Panc1 (cell line): ENCODE measurements around the gene POLR1G. TPM values are rescaled to one million over a fixed set of nuclear protein-coding genes. Genes with fewer than 3 reads are reported as not detected.

Experiments used
- ATAC-seq: fragments of 200-7000 bp; cut with Tn5 transposase; 2 replicates; pipeline ENCODE4 v1.9.1; 2020; ENCODE audit warnings: mild to moderate bottlenecking, moderate library complexity
- BruUV-seq: library from RNA; stranded (reverse); fragments of 400-500 nt; replicated peaks from 2 replicates; lab custom pipeline; 2021; lab: Mats Ljungman, UMichigan
- CTCF ChIA-PET: fragments of 300-600 bp; sonication (Branson Sonifier 250); formaldehyde crosslinking; loops from one replicate; lab custom pipeline; 2022; ENCODE audit warnings: antibody characterized with exemption; lab: Charles Lee
- POLR2A ChIA-PET: fragments of 300-600 bp; sonication (Branson Sonifier 250); formaldehyde crosslinking; loops from one replicate; lab custom pipeline; 2022; ENCODE audit warnings: antibody characterized with exemption; lab: Charles Lee
- DNase-seq: peaks from one replicate; pipeline ENCODE4 v3.0.0-alpha.2; 2010; ENCODE audit warnings: low read depth, low spot score
- H3K27ac ChIP-seq: 2 replicates; pipeline ENCODE4 v1.5.1; 2011; ENCODE audit warnings: mild to moderate bottlenecking, low read length, inconsistent platforms
- H3K27me3 ChIP-seq: fragments of 200-500 bp; sonication (Bioruptor generic); 2 replicates; pipeline ENCODE4 v1.6.0; 2014; ENCODE audit warnings: low read length, inconsistent platforms; ENCODE audit not compliant: control insufficient read depth, insufficient read depth
- H3K36me3 ChIP-seq: fragments of 200-500 bp; sonication (Bioruptor generic); 2 replicates; pipeline ENCODE4 v1.5.1; 2014; ENCODE audit warnings: inconsistent platforms, mild to moderate bottlenecking, low read length, moderate library complexity; ENCODE audit not compliant: control insufficient read depth, insufficient read depth
- H3K4me1 ChIP-seq: 2 replicates; pipeline ENCODE4 v1.5.1; 2011; ENCODE audit warnings: inconsistent platforms, mild to moderate bottlenecking, low read length, moderate library complexity; ENCODE audit not compliant: control insufficient read depth, insufficient read depth
- H3K4me3 ChIP-seq, 2 experiments: 2 replicates each; pipeline ENCODE4 v1.5.1; 2011 to 2012; ENCODE audit warnings: low read depth in 2 of 2, low read length in 2 of 2, mild to moderate bottlenecking in 2 of 2, inconsistent platforms in 1 of 2, moderate library complexity in 1 of 2
- H3K9me3 ChIP-seq: fragments of 200-500 bp; sonication (Bioruptor generic); 2 replicates; pipeline ENCODE4 v1.5.1; 2014; ENCODE audit warnings: low read depth, mild to moderate bottlenecking, inconsistent platforms, low read length, moderate library complexity; ENCODE audit not compliant: control insufficient read depth, insufficient read depth
- POLR2AphosphoS5 ChIP-seq: IDR thresholded peaks from 2 replicates; pipeline ENCODE4 v1.6.1; 2012; ENCODE audit warnings: mild to moderate bottlenecking, low read depth, low read length, moderate library complexity
- SIN3A ChIP-seq: IDR thresholded peaks from 2 replicates; pipeline ENCODE4 v1.6.1; 2012; ENCODE audit warnings: low read depth, mild to moderate bottlenecking, low read length, moderate library complexity, borderline replicate concordance; ENCODE audit not compliant: insufficient read depth
- TCF7L2 ChIP-seq: IDR thresholded peaks from 2 replicates; pipeline ENCODE4 v1.6.1; 2011; ENCODE audit warnings: mild to moderate bottlenecking, low read depth, low read length, inconsistent platforms
- in situ Hi-C: cut with HindIII; loops from 2 replicates; pipeline ENCODE4 v1.10.0; 2016; ENCODE audit warnings: low sequenced_read_pairs, low pct_unique_long_range_greater_than_20kb
- intact Hi-C: fragments of 100-400 bp; cut with micrococcal nuclease; formaldehyde crosslinking; loops from one replicate; pipeline ENCODE4 v1.10.0; 2022; ENCODE audit not compliant: unreplicated experiment
- total RNA-seq: library from RNA; stranded (reverse); gene quantifications from one replicate; pipeline ENCODE4 v1.2.1, GENCODE V29; 2021; ENCODE audit not compliant: unreplicated experiment
- TF ChIP-seq, protein P1 (sequence below): fragments of 450-650 bp; IDR thresholded peaks from 2 replicates; pipeline ENCODE4 v1.5.1; 2017; ENCODE audit warnings: mild to moderate bottlenecking
- TF ChIP-seq, protein P2 (sequence below), 2 experiments: IDR thresholded peaks; 2 replicates each; pipeline ENCODE4 v1.6.1; 2011 to 2012; ENCODE audit warnings: low read depth in 2 of 2, control low read depth in 1 of 2, low read length in 1 of 2, mild to moderate bottlenecking in 1 of 2, moderate library complexity in 1 of 2; ENCODE audit not compliant: insufficient read depth in 1 of 2

Gene POLR1G
- total RNA-seq, 1 experiment from 2014 or later, result 27.8 TPM

DNA sequence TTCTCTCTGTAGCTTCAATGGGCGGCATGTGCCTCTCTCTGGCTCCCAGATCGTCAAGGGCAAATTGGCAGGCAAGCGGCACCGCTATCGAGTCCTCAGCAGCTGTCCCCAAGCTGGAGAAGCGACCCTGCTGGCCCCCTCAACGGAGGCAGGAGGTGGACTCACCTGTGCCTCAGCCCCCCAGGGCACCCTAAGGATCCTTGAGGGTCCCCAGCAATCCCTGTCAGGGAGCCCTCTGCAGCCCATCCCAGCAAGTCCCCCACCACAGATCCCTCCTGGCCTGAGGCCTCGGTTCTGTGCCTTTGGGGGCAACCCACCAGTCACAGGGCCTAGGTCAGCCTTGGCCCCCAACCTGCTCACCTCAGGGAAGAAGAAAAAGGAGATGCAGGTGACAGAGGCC lies 1.7 kb downstream of the POLR1G start:
- Histone ChIP-seq H3K9me3 (no peaks in the 10 kb centered on the region), H3K36me3 (peaks cover 4% of the 10 kb centered on the region; the same call in 1 of the 2 replicates), H3K27me3 (no peaks in the 10 kb centered on the region), H3K27ac (no peak overlapping the region), H3K4me1 (peaks cover 10% of the 10 kb centered on the region), H3K4me3 (no peak overlapping the region)
- POLR2A ChIA-PET, result no interaction called here
- in situ Hi-C loops, result no loop called here
- ATAC-seq, result no peak
- no TSS peak for BruUV-seq
- intact Hi-C loops, result no loop called here
- CTCF ChIA-PET, result no interaction called here
- no peak for DNase-seq
- TF ChIP-seq POLR2AphosphoS5, result no peak
- TF ChIP-seq, protein P1, sequence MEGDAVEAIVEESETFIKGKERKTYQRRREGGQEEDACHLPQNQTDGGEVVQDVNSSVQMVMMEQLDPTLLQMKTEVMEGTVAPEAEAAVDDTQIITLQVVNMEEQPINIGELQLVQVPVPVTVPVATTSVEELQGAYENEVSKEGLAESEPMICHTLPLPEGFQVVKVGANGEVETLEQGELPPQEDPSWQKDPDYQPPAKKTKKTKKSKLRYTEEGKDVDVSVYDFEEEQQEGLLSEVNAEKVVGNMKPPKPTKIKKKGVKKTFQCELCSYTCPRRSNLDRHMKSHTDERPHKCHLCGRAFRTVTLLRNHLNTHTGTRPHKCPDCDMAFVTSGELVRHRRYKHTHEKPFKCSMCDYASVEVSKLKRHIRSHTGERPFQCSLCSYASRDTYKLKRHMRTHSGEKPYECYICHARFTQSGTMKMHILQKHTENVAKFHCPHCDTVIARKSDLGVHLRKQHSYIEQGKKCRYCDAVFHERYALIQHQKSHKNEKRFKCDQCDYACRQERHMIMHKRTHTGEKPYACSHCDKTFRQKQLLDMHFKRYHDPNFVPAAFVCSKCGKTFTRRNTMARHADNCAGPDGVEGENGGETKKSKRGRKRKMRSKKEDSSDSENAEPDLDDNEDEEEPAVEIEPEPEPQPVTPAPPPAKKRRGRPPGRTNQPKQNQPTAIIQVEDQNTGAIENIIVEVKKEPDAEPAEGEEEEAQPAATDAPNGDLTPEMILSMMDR, result no peak
- no peak for TF ChIP-seq SIN3A
- TF ChIP-seq, protein P2, sequence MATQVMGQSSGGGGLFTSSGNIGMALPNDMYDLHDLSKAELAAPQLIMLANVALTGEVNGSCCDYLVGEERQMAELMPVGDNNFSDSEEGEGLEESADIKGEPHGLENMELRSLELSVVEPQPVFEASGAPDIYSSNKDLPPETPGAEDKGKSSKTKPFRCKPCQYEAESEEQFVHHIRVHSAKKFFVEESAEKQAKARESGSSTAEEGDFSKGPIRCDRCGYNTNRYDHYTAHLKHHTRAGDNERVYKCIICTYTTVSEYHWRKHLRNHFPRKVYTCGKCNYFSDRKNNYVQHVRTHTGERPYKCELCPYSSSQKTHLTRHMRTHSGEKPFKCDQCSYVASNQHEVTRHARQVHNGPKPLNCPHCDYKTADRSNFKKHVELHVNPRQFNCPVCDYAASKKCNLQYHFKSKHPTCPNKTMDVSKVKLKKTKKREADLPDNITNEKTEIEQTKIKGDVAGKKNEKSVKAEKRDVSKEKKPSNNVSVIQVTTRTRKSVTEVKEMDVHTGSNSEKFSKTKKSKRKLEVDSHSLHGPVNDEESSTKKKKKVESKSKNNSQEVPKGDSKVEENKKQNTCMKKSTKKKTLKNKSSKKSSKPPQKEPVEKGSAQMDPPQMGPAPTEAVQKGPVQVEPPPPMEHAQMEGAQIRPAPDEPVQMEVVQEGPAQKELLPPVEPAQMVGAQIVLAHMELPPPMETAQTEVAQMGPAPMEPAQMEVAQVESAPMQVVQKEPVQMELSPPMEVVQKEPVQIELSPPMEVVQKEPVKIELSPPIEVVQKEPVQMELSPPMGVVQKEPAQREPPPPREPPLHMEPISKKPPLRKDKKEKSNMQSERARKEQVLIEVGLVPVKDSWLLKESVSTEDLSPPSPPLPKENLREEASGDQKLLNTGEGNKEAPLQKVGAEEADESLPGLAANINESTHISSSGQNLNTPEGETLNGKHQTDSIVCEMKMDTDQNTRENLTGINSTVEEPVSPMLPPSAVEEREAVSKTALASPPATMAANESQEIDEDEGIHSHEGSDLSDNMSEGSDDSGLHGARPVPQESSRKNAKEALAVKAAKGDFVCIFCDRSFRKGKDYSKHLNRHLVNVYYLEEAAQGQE (IDR thresholded peaks at IDR 0.05; ENCODE audit: insufficient read depth in 1 of 2, low read depth in 2 of 2, low read length in 1 of 2), result no peak
- TF ChIP-seq TCF7L2, result no peak

DNA sequence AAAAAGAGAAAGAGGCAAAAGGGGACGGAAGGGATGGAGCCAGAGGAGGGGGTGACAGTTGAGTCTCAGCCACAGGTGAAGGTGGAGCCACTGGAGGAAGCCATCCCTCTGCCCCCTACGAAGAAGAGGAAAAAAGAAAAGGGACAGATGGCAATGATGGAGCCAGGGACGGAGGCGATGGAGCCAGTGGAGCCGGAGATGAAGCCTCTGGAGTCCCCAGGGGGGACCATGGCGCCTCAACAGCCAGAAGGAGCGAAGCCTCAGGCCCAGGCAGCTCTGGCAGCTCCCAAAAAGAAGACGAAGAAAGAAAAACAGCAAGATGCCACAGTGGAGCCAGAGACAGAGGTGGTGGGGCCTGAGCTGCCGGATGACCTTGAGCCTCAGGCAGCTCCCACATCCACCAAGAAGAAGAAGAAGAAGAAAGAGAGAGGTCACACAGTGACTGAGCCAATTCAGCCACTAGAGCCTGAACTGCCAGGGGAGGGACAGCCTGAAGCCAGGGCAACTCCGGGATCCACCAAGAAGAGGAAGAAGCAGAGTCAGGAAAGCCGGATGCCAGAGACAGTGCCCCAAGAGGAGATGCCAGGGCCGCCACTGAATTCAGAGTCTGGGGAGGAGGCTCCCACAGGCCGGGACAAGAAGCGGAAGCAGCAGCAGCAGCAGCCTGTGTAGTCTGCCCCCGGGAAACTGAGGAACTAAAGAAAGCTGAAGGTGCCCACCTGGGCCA lies 2.5 kb downstream of the POLR1G start:
- DNase-seq, result no peak
- Histone ChIP-seq H3K27me3 (no peaks in the 10 kb centered on the region), H3K36me3 (peaks cover 4% of the 10 kb centered on the region; the same call in 1 of the 2 replicates), H3K27ac (0 out of 2 replicates have a peak overlapping the region, but pooled peaks have one; percentile 2), H3K4me1 (peaks cover under 1% of the 10 kb centered on the region), H3K9me3 (no peaks in the 10 kb centered on the region), H3K4me3 (no peak overlapping the region)
- ChIA-PET POLR2A (interaction anchor here (0.7 kb wide), 1 partner anchor 296 kb away, joined by 4 read pairs; no protein-coding TSS in a partner anchor), CTCF (no interaction called here)
- ATAC-seq, result no peak
- intact Hi-C loops (no loop called here), in situ Hi-C loops (no loop called here)
- BruUV-seq, result TSS peak; percentile 90
- TF ChIP-seq SIN3A, result no peak
- no peak for TF ChIP-seq POLR2AphosphoS5
- no peak for TF ChIP-seq TCF7L2
- TF ChIP-seq, protein P1, result no peak
- TF ChIP-seq, protein P2 (IDR thresholded peaks at IDR 0.05; ENCODE audit: insufficient read depth in 1 of 2, low read depth in 2 of 2, low read length in 1 of 2), result no peak
